HG02840 (cell line): ENCODE measurements around the gene MYO16.

Experiments used
- ATAC-seq: cut with Tn5 transposase; IDR thresholded peaks from one replicate; pipeline ENCODE4 v1.9.1; 2021; ENCODE audit warnings: mild to moderate bottlenecking, moderate library complexity, moderate number of reproducible peaks; ENCODE audit not compliant: unreplicated experiment, low FRiP score

The MYO16 gene

DNA sequence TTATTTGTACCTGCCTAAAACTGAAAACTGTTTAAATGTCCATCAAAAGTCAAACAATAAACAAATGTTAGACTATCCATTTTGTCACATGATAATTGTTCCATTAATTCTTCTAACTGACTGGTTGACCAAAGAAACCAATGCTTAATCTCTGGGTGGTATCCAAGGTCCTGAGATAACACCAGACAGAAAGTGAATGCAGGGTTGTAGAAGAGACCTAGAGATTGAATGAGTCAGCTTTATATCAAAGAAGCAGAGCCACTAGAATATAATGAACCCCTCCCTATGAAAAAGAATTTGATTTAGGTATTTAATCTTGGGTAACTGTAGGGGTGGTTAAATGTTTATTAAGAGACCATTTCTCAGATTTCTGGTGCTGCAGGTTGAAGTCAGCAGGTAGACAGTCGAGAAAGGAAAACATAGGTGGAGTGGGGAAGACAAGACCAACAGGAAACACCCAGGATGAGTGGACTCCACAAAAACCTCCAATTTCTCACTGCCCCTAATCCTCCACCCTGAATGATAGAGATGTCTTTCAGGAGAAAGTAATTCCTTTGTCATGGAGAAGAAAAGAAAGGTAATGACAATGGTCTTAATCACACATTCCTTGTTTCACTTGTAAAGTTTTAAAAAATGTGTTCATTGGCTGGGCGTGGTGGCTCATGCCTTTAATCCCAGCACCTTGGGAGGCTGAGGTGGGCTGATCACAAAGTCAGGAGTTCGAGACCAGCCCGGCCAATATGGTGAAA is 620.5 kb downstream of the MYO16 start:
- ATAC-seq, result no peak

DNA sequence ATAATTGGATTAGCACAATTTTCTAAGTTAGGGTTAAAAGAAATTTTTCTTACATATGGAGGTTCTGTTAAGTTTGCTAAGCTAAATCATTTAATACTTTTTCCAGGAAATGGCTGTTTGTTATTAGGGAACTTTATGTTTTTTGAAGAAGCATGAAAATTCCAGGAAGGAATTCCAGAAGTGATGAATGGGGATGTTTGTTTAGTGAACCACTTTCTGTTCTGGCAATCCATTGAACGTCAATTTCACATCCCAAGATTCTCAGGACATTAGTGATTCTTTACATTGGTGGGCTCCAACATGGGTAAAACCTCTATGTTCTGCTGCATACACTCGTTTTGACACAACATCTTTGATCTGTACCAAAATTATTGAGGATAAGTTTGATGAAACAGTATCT is 622.5 kb downstream of the MYO16 start:
- ATAC-seq, result no peak

DNA sequence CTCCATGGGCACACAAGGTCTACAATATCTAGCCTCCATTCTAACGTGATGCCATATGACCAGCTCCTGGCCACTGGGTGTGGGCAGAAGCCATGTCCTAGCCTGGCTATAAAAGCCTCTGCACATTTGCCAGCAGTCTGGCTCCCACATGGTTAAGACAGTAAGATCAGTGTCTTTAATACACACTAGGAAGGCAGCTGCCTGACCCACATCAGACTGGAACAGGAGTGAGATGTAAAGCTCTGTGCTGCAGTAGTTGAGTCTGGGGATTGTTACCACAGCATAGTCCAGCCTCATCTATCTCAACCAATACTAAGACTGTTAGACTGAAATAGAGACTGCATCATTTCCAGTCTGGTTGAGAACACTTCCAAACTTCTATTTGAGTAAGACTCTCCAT is 623.9 kb downstream of the MYO16 start:
- no peak for ATAC-seq

DNA sequence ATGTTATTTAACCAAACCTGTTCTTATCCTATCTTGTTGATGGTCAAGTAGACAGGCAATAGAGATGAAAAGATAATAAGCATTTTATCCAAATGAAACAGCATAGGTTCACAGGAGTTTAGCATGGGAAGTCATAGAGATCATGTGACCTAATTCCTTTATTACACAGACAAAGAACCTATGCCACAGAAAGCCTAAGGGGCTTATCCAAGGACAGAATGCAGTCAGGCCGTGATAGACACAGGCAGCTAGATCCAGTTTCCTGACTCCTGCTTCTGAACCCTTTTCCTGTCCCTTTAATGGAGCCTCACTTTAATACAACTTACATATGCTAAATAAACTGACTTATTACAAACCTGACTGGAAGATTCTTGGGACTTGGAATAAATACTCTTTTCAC is 624.9 kb downstream of the MYO16 start:
- no peak for ATAC-seq

DNA sequence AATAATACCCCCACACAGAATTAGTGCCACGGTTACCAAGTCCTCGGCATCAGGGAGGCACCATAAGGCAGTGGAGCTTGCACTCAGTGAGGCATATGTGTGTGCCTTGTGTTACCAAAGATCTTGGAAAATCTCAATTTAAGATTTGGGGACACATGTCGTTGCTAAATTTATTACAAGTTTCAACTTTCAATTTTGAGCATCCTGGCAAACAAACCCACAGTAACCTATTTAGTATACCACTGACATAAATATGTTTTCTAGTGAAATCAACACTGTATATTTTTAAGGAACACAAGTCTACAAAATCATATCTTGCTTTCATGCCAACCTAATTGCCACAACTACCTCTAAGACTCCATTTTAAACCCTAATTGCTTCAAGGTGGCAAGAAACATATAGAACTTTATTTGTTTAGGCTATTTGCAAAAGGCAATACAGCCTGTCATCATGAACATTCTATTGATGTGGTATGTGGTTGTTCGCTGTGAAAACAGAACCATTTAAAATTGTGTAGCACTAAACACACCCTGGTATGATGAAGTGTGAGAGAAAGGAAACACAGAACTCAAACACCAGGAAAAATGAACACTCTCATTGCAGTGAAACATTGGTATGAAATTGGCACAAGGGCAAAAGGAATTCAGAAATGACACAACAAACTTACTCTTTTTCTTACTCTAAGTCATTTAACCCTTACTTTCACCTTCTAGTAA is 625.9 kb downstream of the MYO16 start:
- no peak for ATAC-seq

DNA sequence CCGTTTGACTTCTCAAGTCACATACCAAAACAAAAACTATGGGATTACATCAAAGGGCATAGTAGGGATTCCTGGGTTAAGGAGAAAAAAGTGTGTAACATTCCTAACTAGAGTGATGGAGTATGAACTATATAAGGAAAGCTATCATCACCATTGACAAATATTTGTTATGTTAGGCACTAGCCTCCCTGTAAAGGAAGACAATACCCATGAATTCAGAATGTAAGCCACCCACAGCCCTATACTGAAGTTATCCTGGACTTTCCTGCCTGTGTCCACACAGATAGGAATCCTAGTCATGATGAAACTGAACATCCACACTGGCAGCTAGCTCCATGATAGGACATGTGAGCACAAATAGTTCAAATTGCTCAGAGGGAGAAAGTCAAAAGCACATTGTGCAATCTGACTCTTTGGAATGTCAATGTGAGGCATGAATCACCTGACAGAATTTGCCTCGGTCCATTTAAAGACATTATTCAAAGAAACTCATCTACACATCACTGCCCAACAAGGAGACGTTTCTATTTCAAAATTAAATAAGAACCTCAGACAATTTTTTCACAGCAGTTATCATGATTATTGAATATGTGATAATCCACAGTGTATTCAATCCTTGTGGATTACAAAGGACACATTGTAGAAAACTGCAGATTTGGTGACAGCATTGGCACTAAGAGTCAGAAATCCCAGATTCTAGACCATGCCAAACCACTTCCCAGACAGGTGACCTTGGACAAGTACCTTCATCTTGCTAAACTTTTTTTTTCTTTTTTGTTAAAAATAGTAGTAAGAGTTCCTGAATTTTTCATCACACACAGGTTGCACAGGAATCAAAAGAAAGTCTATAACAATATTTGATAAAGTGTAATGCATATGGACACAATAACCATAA is 627.7 kb downstream of the MYO16 start:
- no peak for ATAC-seq
